GM12874 (cell line): ENCODE measurements around the gene HS3ST5.

Experiments
- TF ChIP-seq, protein P1 (sequence below): IDR thresholded peaks from 2 replicates; pipeline ENCODE4 v1.5.1; 2011; ENCODE audit warnings: low read depth, mild to moderate bottlenecking, control low read depth, low read length, moderate library complexity; ENCODE audit not compliant: insufficient read depth

HS3ST5 gene

DNA sequence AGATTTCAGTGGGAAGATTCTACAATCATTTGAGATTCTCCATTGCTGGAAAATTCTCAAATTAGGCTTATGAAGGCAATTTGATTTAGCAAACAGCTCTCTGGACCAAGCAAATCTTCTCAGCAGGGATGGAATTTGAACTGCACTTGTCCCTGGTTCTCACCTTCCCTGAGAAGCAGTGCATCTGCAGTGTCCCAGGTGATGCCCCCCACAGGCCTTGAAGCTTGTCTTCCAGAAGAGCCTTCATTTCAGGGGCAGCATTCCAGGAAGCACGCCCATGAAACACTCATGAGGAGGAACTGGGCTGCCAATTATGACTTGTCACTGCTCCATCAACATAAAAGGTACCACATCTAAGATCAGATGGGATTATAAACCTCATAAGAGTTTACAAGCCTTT, 289.0 kb downstream of the HS3ST5 start:
- TF ChIP-seq, protein P1, sequence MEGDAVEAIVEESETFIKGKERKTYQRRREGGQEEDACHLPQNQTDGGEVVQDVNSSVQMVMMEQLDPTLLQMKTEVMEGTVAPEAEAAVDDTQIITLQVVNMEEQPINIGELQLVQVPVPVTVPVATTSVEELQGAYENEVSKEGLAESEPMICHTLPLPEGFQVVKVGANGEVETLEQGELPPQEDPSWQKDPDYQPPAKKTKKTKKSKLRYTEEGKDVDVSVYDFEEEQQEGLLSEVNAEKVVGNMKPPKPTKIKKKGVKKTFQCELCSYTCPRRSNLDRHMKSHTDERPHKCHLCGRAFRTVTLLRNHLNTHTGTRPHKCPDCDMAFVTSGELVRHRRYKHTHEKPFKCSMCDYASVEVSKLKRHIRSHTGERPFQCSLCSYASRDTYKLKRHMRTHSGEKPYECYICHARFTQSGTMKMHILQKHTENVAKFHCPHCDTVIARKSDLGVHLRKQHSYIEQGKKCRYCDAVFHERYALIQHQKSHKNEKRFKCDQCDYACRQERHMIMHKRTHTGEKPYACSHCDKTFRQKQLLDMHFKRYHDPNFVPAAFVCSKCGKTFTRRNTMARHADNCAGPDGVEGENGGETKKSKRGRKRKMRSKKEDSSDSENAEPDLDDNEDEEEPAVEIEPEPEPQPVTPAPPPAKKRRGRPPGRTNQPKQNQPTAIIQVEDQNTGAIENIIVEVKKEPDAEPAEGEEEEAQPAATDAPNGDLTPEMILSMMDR: no peak

GRCh38 chr6:114052141-114052540, 290.7 kb downstream of the HS3ST5 start:
- TF ChIP-seq, protein P1: no peak

DNA sequence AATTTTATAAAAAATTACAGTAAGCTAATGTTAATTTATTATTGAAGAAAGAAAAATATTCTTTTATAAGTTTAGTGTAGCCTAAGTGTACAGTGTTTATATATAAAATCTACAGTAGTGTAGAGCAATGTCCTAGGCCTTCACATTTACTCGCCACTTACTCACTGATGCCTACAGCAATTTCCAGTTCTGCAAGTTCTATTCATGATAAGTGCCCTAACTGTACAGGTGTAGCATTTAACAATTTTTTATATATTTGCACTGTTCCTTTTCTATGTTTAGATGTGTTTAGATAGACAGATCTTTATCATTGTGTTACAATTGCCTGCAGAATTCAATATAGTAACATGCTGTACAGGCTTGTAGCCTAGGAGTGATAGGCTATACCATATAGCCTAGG, 291.8 kb downstream of the HS3ST5 start:
- TF ChIP-seq, protein P1: no peak

DNA sequence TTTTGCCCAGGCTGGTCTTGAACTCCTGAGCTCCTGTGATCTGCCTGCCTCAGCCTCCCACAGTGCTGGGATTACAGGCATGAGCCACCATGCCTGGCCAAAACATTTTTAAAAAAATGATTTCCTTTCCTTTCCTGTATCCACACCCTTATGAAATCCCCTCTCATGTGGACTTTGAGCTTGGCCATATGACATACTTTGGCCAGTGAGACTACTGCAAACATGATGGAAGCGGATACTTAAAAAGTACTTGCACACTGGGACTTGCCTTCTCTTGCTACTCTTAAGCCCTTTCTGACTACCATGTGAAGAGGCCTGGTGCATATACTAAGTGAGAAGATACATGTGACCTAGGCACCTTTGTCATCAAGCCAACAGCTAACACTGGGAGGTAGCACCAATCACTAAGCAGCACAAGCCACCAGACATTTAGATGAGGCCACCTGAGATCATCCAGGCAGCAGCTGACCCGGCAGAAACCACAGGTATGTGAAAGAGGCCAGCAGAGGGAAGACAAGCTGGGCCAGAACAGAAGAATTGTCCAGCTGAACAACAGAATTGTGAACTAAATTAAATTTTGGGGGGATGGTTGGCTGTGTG, 293.4 kb downstream of the HS3ST5 start:
- TF ChIP-seq, protein P1: no peak

DNA sequence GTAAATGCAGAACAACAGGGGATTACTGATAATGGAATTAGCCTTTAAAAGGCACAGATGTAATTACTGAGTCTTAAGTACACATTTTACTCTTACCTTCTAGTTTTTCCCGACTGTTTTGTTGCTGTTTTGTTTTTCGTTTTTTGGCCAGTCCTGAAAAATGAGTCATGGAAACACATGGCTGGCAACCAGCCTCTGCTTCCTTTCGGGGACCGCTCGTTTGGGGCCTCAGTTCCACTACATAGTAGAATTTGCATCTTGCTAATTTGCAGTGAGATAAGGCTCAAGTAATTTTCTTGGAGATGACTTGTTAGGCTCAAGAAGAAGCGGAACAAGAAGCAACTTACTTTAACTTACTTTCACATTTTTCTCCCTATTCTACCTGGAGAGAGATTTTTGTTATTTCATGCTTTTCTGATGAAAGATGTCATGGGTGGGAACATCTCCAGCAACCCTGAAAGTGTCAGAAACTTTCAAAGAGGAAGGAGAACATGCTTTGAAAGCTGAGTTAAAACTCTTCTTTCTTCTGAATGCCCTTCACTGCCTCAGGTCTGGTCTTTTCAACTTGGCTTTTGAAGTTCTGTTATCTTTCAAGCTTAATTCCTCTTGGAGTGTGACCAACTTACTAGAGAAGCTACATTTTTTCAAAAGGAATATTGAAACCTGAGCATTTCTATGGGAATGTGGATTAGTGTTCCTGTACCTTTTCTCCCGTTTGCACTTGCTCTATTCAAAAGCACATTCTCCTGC, 300.4 kb downstream of the HS3ST5 start:
- TF ChIP-seq, protein P1: no peak

DNA sequence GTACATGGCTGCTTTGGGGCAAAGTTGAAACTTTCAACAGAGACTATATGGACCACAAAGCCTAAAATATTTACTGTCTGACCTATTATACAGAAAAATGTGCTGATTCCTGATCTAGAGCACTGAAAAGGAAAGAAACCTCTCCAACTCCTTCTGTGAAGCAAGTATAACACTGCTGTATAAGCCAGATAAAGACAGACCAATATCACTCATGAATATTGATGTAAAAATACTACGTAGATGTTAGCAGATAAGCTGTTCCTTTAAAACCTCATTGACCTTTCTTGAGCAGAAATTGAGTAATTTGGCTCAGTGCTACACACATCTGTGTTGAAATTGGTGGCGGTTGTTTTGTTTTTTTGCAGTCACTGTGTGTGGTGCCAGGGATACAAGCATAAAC, 302.0 kb downstream of the HS3ST5 start:
- TF ChIP-seq, protein P1: no peak

DNA sequence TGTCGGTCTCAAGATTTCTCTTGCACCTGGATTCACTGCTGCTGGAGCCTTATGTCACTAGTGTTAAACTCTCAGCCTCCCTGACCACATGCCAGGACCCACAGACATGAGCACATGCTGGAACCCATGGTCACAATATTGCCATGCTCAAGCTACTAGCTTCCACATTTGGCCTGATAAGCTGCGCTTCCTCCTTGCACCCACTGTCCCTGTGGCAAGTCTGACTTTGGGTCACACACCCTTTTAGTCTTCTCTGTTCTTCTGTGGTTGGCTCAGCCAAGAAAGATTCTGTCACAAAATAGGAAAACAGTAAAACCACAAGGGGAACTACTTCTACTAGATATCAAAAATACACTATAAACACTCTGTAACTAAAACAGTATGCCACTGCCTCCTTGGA, 303.0 kb downstream of the HS3ST5 start:
- TF ChIP-seq, protein P1: no peak
